HG03342 (cell line): Measurements from ENCODE around the gene LMTK3.

Source experiments
- ATAC-seq: cut with Tn5 transposase; IDR thresholded peaks from one replicate; pipeline ENCODE4 v1.9.1; 2021; ENCODE audit warnings: mild to moderate bottlenecking, moderate library complexity; ENCODE audit not compliant: unreplicated experiment

Gene LMTK3

DNA sequence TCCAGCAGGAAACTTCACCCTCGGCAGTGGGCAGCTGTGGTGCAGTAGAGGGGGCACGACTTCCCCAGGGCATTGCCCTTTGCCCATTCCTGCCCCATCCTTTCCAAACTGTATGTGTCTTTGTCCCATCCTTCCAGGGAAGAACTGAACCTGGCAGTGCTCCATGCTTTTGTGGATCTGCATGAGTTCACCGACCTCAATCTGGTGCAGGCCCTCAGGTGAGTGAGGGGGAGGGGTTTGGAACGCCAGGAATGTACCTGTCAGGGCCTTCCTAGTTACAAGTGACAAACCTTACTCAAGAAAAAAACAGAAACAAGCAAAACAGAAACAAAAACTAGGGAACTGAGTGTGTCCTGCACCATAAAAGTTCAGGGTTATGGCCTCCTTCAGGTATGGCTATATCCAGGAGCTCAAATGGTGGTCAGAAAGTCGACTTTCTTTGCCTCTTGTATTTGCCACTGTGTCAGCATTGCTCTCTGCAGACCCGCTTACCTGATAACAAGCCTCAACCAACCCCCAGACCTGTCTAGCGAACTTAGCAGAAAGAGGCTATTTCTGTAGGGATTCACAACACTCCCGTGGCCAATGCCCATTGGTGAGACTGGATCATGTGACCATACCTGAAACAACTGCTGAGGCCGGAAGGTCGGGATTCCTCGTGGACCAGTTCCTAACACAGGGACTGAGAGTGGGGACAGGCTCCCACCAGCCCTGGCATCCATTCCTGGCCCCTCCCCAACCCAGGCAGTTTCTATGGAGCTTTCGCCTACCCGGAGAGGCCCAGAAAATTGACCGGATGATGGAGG is 38.3 kb downstream of the LMTK3 start:
- ATAC-seq, result no peak

DNA sequence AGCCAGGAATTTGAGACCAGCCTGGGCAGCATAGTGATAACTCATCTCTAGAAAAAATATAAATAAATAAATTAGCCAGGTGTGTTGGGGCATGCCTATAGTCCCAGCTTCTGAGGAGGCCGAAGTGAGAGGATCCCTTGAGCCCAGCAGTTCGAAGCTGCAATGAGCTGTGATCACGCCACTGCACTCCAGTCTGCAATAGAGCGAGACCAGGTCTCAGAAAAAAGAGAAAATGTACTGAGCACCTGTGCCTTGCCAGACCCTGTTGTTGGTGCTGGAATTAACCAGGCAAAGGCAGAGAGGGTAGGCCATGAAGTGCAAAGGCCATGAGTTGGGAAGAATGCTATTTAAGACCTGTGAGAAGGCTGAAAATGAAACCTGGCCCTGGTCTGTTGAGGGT is 39.8 kb downstream of the LMTK3 start:
- no peak for ATAC-seq

DNA sequence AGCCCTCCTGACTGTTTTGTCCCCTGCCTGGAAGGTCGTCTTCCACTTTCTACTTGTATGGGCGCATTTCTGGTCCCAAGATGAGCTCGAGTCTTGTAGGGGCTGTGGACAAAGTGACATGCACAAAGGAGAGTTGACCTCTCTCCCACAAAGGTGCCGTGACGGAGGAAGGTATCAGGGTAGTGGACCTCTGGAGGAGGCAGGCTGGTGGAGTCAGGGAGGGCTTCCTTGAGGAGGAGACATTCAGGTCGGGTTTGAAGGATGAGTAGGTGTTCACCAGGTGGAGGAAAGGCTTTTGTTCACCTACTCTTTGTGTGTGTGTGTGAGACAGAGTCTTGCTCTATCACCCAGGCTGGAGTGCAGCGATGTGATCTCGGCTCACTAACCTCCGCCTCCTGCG is 40.8 kb downstream of the LMTK3 start:
- no peak for ATAC-seq

DNA sequence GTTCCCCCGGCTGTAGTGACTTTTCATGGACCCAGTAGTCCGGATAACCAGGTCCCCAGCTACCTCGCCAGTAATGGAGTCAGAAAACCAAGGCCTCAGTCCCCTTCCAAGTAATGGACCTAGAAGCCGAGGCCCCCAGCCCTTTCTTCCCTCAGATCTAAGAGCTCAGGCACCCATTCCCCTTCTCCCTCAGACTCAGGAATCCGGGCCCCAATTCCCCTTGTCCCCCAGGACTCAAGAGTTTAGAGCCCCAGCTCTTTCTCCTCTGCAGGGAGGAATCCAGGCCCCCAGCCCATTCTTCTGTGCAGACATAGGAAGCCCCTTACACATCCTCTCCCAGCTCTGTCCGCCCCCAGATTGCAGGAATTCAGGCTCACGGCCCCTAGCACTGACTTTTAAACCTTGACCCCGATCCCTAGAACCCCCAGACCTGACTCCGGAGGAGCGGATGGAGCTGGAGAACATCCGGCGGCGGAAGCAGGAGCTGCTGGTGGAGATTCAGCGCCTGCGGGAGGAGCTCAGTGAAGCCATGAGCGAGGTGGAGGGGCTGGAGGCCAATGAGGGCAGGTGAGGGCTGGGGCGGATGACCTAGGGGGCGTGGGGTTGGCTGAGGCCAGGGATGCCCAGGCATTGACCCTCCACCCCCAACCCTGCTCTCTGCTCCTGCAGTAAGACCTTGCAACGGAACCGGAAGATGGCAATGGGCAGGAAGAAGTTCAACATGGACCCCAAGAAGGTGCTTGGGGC is 41.5 kb downstream of the LMTK3 start:
- ATAC-seq, result no peak

DNA sequence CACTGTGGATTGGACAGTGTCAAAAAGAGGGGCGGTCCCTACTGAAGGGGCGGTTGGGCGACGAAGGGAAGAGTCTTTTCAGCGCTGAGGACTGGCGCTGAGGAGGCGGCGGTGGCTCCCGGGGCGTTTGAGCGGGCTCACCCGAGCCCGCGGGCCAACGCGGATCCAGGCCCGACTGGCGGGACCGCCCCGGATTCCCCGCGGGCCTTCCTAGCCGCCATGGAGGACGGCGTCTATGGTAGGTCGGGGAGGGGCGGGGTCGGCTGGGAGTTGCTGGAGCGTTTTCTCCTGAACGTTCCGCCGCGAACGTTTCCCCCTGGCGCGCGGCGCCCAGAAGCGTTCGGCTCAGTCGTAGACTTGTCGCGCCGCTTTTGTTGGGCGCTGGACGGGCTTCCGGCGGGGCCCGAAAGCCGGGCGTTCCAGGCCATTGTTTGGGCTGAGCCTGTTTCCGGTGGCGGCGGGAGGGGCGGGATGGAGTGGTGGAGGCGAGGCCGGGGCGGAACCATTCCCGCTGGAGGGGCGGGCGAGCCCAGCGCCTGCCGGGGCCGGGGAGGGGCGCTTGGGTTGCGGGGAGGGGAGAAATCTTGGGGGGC is 42.2 kb downstream of the LMTK3 start, which contains the start of gene CYTH2:
TSS of gene CYTH2 (plus strand) at position 81 of the 593 bp plus-strand sequence. CDS start at position 220, 139 bp downstream.
- ATAC-seq, result peak; percentile 38

DNA sequence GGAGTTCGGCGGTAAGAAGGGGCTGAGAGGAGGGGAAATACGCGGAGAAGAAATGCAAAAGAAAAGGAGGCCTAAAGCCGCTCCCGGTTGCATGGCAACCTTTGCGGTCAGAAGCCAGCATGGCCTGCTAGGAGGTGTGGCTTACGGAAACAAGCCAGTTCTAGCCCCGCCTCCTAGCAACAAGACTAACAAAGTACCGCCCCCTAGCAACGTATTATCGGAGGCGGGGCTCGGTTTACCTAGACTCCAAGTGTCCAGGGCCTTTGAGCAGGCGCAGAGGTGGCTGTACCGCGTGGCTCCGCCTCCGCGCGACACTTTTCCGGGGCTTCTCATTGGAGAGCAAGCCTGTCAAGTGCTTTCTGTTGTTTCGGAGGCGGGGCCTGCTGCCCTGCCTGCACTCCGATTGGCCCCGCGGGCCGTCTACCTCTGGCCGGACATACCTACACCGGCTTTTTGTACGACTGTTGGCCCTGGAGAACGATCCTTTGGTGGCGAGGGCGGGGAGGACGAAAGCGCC is 42.8 kb downstream of the LMTK3 start:
- ATAC-seq, result peak; percentile 91

DNA sequence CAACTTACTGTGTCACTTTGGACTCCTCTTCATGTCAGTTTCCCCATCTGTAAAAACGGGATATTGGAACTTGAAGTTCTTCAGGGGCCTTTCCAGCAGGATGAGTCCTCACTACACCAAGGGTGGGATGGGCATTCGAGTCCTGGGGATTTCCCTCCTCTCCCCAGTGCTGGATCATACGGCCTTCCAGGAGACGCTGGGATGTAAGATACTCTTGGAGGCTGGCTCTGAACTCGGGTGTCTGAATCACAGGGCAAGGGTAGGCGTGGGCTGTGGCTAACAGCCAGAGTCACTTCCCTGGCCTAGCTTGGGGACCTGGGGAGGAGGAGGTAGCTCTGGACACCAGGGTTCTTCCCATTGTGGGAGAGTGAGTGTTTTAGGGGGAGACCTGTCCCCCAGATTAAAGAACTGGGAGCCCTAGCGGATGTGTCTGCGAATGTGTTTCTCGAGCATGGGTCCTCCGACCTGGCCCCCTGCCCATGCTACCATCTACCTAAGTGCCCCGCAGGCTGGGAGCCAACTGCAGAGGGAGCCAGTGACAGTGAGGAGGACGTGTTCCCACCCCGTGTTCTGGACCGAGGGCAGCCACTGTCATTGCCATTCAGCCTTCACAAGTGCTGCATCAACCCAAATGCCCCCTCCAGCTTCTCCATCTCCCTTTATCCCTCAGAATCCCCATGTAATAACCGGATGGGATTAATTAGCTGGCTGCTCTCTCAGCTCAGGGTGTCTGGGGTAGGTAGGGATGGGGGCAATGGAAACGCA is 44.9 kb downstream of the LMTK3 start:
- ATAC-seq, result no peak

DNA sequence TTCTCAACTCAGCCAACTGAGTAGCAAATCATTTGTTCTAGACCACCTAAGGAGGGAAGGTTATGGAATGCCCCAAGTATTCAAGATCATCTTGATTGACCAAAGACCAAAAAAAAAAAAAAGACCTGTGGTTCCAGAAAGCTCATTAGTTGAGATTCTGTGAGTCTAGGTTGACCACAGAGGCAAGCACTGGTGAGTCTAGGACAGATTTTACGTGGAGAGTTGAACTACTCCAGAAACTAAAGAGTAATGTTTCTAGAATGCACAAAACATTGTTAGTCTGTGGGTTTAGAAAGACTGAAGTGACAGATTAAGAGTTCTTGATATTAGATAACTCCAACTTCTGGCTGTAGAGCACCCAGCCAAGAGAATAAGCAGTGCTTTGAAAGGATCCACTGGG is 46.4 kb downstream of the LMTK3 start:
- no peak for ATAC-seq

DNA sequence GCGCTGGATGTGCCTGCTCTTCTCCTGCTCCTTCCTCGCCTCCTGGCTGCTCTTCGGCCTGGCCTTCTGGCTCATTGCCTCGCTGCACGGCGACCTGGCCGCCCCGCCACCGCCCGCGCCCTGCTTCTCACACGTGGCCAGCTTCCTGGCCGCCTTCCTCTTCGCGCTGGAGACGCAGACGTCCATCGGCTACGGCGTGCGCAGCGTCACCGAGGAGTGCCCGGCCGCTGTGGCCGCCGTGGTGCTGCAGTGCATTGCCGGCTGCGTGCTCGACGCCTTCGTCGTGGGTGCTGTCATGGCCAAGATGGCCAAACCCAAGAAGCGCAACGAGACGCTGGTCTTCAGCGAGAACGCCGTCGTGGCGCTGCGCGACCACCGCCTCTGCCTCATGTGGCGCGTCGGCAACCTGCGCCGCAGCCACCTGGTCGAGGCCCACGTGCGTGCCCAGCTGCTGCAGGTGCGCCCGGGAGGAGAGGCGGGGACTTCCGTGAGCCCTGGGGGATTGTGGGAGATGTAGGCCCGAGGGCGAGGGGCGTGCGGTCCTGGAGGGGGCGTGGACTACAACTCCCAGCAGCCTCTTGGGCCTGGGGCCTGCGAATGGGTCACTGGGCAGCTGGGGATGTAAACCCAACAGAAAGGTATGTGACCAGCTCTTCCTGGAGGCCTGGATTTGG is 49.5 kb downstream of the LMTK3 start:
- no peak for ATAC-seq

DNA sequence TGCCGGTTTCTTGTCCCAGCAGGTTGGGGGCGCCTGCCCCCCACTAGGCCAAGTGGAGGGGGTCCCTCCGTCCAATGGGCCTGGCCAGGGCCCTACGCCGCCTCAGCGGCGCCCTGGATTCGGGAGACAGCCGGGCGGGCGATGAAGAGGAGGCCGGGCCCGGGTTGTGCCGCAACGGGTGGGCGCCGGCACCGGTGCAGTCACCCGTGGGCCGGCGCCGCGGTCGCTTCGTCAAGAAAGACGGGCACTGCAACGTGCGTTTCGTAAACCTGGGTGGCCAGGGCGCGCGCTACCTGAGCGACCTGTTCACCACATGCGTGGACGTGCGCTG is 50.0 kb downstream of the LMTK3 start:
- no peak for ATAC-seq

DNA sequence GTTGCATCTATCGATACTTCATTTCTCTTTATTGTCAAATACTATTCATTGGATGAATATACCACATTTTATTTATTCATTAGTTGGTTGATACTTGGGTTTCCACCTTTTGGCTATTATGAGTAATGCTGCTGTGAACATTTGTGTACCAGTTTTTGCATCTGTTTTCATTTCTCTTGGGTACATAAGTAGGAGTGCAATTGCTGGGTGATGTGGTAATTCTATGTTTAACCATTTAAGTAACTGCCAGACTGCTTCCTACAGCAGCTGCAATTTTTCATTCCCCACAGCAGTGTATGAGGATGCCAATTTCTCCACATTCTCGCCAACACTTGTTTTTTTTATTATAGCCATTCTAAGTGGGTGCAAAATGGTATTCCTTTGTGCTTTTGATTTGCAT is 53.6 kb downstream of the LMTK3 start:
- ATAC-seq, result no peak

DNA sequence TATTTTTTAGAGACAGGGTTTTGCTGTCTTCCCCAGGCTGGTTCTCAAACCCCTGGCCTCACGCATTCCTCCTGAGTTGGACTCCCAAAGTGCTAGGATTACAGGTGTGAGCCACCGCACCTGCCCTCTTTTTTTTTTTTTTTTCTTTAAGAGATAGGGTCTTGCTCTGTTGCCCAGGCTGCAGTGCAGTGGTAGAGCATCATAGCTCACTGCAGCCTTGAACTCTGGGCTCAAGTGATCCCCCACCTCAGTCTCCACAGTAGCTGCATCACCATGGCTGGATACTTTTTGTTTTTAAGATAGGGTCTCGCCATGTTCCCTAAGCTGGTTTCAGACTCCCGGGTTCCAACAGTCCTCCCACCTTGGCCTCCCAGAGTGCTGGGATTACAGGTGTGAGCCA is 54.8 kb downstream of the LMTK3 start:
- no peak for ATAC-seq

DNA sequence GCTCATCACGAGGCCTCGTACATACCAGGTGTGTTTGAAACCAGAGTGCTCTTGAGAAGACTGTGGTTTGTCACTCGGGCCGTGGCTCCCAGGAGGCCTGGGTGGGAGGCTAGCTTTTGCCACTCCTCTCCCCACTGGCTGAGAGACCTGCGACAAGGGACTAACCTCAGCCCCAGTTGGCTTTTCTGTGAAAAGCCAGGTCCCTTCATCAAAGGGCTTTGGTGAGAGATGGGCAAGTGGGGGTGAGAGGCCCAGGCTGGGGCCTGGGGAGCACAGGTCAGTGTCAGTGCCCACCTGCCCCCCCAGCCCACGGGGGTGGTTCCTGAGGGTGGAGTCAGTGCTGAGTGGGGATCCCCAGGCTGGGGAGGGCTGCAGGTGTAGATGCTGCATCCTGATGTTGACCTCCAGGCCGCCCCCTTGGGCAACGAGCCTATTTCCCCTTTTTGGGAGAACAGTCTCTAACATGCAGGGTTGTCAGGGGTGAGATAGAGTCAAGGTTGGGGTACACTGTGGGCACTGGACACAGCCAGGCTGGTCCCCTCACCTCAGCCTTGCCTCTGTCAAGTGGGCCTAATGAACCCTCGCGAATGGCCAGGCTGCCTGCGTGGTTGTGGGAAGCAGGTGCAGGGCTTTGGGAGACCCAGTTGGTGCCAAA is 55.6 kb downstream of the LMTK3 start:
- ATAC-seq, result no peak

DNA sequence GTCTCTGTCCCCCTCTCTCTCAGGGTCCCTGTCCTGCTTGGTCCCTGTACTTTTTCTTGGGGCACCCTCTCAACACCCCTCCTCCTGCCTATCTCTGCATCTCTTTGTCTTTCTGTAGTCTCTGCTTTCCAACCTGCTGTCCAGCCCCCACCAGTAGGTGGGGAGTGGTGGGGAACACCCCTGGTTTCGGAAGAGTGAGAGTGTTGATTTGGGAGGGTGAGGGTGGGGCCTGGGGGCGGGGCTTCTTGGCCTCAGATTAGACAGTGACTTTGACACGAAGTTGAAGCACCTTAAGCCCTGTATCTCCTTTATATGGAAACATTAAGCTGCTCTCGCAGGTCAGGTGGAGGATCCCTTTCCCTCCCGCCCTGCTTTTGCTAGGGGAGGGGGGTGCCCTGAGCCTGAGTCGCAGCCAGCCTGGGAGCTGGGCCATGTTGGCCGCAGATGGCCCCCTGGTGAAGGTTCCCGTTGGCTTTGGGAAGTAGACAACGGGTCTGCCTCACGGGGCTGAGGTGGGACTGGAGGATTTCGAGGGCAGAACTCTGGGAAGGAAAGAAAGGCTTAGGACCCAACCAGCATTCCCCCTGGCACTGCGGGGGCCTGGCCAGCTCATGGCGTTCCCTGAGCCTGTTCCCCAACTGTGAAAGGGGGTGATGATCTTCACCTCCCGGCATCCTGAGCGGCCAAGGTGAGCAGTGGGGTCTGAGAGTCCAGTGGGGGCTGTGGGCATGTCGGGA is 56.3 kb downstream of the LMTK3 start, which contains the start of gene KCNJ14:
TSS of gene KCNJ14 (plus strand) at position 404 of the 737 bp plus-strand sequence. CDS start 6,151 bp downstream, outside the sequence.
- ATAC-seq, result no peak

DNA sequence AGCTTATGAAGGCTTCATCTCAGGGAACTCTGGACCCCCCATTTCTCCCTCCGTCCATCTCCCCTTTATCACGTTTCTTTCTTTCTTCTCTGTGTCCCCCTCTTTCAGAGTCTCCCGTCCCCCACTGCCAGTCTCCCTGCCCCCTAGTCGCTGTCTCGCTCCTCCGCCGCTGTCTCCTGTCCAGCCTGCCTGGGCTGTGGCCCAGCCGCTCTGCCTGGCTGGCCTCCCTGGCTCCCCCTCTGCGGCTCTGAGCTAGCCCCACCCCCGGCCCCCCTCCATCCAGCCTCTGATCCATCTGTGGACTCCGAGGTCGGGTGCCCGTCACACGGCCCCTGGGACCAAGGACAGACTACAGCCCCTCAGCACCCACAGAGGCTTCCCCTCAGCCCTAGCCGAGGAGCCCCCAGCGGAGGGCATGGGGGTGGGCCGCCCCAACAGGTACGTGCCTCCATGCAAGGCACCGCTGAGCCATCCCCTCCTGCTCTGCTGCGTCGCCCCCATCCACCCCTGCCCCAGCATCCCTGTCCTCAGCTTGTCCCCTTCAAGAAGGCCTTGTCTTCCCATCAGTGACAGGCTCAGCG is 57.4 kb downstream of the LMTK3 start:
- no peak for ATAC-seq

DNA sequence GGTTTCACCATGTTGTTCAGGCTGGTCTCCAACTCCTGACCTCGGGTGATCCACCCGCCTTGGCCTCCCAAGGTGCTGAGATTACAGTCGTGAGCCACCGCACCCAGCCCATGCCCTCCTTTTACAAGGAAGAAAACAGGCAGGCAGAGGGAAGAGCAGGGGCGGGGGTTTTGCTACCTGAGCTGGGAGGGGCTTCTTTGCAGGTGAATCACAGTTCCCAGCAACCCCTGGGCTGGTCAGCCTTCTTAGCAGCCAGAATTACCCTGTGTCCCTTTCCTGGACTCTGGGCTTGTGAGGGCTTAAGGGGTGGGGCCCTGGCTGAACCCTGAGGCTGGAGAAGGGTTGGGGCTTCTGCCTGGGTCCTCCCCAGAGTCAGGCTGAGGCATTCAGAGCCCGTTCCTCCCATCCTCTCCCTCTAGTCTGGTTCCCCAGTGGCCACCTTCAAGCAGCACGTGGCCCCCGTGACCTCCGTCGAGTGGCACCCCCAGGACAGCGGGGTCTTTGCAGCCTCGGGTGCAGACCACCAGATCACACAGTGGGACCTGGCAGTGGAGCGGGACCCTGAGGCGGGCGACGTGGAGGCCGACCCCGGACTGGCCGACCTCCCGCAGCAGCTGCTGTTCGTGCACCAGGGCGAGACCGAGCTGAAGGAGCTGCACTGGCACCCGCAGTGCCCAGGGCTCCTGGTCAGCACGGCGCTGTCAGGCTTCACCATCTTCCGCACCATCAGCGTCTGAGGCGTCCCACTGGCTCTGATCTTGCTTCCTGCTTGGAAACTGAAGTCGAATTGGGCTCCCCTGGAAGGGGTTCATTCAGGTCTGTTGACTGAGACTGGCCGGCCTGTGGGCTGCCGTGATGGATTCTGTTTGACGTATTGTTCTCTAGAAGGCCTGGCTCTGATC is 59.1 kb downstream of the LMTK3 start:
- no peak for ATAC-seq

DNA sequence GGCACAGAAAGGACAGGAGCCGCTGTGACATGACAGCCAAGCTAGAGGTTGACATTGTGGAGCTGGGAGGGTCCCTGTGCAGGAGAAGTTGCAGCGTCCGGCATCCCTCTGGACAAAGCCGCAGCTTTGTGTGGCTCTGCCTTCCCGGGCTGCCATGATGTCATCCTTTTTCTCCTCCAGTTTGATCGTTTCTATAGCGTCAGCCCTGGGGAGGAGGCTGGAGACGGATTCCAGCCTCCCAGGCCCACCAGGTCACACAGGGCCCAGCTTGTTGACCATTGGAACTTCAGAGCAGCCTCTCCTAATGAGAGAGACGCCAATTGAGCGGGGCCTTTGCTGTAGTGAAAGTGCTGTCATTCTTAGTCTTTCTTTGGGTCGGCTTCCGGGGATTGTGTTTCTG is 60.0 kb downstream of the LMTK3 start:
- ATAC-seq, result no peak

DNA sequence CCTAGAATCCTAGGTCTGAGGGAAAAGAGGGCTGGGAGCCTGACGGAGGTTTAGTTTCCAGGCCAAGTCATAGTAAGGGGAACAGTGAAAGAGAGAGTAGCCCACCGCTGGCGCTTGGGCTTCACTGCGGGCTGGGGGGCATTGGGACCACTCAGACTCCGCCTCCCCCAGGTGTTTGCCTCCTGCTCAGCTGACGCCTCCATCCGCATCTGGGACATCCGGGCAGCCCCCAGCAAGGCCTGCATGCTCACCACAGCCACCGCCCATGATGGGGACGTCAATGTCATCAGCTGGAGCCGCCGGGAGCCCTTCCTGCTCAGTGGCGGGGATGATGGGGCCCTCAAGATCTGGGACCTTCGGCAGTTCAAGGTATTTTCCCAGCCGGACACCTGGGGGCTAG is 60.8 kb downstream of the LMTK3 start:
- no peak for ATAC-seq
